Medulla oblongata (tissue), 1 donor: ENCODE results near the gene SERPINI2.
"Not testable (repeated sequence)": the region's sequence is repeated elsewhere in the genome, so short reads cannot be mapped to it uniquely, and the experiment has no call there.

Experiments used
- DNase-seq: peaks from one replicate; pipeline ENCODE4 v3.0.0-alpha.2; 2015; ENCODE audit errors: extremely low spot score

SERPINI2 gene

DNA sequence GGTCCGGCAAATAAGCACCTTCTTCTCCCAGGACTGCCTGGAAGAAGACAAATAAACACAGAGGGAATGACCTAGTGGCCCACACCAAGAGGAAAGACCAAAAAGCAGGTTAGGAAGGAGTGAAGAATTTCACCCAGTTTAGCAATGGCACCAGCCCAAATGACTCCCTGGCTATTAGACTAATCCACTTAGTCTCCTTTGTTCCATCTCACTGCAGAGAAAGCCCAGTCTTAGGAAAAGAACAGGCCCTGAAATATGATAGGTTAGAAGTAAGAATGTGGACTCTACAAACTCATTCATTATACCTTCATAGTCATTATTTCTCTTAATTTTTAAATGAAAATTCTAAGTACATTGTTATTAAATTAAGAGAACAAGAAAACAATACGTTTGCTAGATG is 23.2 kb downstream of the SERPINI2 start:
- no peak for DNase-seq

DNA sequence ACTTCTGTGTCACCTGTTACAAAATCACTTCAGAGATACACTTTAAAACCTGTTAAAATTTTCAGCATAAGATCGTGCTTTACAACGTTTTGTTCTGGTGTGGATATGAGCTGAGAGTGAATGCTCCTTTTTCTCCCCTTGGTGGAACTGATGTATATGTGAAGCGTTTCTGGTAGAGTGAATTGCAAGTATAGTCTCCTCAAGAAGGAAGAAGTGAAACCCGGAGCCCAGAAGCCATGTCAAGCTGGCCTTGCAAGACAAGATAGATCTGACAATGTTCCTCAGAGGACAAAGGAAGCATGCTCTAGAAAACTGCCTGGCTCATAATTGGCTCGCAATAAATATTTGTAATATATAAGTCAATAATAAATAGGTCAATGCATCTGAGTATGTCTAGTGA is 23.6 kb downstream of the SERPINI2 start:
- DNase-seq: no peak

DNA sequence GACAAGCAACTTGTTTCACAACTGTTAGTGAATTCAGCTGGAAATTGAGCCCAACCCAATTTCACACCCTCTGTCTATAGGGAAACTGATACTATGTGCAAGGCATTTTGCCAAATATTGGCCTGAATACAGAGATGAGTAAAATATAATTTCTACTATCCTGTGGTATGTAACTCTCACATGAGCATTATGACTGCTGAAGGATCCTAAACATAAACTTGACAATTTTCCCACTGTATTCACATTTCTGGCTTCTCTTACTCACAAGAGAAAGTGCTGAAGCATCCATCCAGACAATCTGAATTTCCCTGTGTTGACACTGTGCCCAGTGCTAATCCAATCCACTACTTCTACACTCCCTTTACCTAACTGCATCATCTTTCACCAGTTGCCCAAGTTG is 28.4 kb downstream of the SERPINI2 start:
- DNase-seq: no peak

DNA sequence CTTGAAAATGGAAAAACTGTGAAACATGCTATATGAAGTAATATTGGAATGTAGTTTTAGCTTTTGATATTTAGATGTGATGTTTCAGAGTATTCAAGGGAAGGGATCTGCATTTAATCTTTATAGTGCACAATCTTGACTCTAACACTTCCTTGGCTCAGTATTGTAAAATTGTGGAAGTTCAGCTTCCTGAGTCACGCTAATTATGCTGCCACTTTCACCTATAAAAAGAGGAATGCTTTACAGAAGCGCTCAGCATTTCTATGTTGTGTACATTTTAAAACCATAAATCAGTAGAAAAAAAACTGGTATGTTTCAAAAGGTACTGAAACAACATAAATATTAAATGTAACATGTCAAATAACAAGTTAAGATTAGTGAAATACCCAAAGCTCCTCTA is 32.6 kb downstream of the SERPINI2 start:
- no peak for DNase-seq

DNA sequence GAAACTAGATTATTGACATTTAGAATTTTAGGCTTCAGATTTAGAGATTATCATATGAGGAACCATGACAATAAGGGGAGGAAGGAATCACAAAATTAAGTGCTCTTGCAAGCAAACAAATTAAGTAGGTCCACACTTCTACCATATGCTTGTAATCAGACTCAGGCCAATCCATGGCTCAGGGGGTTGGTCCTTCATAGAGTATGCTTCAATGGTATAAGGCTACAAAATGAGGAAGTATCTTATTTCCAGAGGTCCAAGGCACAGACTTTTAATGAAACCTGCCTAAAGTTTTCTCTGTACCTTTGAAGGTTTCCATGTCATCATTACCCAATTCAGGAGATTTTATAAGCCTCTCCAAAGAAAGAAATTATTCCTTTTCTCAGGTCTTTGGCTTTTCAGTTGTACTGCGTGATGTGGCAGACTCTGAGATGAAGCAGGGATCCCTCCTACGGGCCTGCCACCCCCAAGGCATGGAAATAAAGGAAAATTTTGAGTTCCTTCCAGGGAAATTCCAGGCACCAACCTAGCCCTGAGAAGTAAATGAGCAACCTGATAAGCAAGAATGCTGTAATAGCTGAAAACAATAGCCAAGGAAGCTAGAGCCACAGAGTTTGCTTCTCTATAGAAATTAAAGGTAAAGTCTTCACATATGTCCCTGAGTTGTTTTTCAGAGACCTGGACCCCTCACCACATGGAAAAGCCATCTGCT is 36.3 kb downstream of the SERPINI2 start:
- no peak for DNase-seq

DNA sequence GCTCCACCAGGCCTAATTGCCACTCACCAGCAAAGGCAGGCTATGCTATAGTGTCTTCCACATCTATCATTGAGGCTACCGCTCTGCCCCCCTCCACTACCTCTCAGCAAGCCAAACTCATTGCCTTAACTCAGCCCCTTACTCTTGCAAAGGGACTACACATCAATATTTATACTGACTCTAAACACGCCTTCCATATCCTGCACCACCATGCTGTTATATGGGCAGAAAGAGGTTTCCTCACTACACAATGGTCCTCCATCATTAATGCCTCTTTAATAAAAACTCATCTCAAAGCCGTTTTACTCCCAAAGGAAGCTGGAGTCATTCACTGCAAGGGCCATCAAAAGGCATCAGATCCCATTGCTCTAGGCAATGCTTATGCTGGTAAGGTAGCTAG is 46.9 kb downstream of the SERPINI2 start:
- DNase-seq: not testable (repeated sequence)

DNA sequence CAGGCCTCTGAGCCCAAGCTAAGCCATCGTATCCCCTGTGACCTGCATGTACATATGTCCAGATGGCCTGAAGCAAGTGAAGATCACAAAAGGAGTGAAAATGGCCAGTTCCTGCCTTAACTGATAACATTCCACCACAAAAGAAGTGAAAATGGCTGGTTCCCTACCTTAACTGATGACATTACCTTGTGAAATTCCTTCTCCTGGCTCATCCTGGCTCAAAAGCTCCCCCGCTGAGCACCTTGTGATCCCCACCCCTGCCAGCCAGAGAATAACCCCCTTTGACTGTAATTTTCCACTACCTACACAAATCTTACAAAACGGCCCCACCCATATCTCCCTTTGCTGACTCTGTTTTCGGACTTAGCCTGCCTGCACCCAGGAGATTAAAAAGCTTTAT is 51.4 kb downstream of the SERPINI2 start:
- not testable (repeated sequence) for DNase-seq

DNA sequence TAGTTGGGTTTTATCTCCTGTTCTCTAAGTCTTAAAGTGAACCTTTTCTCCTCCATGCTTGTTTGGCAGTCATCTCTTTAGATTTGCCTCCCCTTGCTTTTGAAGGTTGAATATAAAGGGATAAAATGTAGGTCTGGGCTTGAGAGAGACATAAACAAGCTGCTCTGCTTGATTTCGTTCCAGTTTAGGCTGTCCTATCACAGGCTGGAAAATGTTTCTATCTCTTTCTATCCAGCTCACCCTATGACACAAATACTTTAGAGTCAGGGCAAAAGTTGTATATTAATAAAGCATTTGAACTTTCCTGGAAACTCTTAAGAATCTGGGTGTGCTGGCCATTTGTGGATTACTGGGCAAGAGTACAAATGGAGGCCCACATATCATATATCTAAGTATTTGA is 64.2 kb downstream of the SERPINI2 start:
- DNase-seq: no peak

DNA sequence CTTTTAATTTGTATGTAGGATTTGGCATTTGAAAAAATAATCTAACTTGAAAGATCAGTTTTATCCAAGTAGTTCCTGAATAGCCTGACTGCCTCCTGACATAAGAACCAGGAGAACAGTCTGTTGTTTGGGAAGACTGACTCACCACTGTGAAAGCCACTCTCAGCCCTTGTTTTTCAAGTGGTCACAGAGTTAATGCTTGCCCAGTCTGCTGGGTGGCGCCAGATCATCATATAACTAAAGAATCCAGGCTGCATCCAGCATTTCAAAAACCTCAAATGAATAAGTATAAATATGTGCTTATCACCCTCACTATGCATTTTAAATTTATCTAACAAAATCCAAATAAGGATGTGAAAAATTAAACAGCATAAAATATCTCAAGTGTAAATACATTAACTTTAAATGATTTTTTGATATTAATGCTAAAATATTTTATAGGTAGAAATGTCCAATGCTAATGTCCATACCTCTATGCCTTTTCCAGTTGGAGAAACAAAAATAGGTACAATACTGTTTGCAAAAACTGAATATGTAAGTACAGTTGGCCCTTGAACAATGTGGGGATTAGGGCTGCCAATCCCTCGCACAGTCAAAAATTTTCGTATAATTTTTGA is 66.9 kb downstream of the SERPINI2 start:
- peak; percentile 89 for DNase-seq

DNA sequence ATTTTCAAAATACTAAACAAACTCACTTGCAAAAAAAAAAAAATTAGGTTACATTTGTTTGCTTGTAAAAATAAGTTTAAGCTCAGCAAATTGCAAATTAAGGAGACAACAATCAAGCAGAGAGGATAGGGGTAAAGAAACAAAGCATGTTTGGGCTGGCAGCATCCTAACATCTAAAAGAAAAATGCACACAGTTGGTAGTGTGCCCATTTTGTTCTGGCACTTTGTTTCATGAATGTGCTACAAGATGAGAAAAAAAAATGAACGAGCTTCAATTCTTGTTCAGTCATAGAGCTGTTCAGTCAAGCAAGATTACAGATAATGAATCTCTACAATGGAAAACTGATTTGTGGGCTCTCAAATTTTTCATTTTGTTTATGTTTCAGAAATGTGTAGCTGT is 76.0 kb downstream of the SERPINI2 start:
- no peak for DNase-seq

DNA sequence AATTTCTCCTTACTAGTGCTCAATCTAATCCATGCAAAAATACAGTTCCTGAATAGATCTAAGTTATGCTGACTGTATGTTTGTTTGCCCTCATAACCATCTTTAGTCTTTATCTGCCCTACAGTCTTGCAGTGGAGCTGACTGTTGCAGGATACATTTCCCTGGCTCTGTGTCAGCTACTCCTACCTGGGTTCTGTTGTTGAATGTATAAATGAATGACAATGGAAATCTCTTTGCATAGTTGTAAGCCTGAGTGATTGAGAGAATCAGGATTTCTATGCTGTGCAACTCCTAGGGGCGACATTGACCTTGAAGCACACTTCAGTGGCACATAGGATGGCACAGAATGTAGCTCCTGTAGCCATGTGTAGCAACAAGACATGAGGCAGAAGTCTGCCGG is 77.8 kb downstream of the SERPINI2 start:
- DNase-seq: no peak

DNA sequence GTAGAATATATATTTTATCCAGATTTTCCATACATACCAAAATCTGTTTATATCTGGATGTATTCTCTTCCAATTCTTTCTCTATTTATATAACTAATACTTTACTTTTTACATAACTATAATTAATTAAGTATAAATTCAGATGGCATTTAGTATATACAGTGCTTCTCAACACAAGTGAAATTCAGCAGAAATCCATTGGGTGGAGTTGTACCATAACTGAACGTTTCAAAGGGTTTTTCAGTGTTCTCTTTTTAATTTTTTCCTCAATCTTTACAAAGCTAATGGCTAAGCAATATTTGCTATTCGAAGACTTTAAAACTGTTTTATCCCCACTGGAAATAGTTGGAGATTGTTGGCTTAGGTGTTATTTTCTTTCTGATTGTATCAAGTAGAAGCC is 79.8 kb downstream of the SERPINI2 start:
- DNase-seq: peak; percentile 7
